Breast epithelium (tissue), 4 donors: ENCODE measurements around the gene COMMD1. TPM values are rescaled to one million over a fixed set of nuclear protein-coding genes. Genes with fewer than 3 reads are reported as not detected.

ENCODE experiments used
- DNase-seq, 2 donors: peaks; one replicate each; pipeline ENCODE4 v3.0.0-alpha.2; 2019; ENCODE audit warnings: low spot score in 2 of 2
- H3K27ac ChIP-seq, 2 donors: fragments of 200-600 bp; sonication (generic) in 1 of 2; one replicate each; pipeline ENCODE4 v1.5.1; 2016 to 2019; ENCODE audit warnings: mild to moderate bottlenecking in 1 of 2
- H3K27me3 ChIP-seq, 2 donors: fragments of 200-600 bp; sonication (generic) in 1 of 2; one replicate each; pipeline versions ENCODE4 v1.5.1 to v1.6.0; 2017 to 2019; ENCODE audit warnings: control low read depth in 1 of 2, mild to moderate bottlenecking in 1 of 2
- H3K36me3 ChIP-seq: fragments of 200-600 bp; one replicate; pipeline ENCODE4 v1.5.1; 2019
- H3K4me1 ChIP-seq, 2 donors: fragments of 200-600 bp; sonication (generic); one replicate each; pipeline ENCODE4 v1.5.1; 2016 to 2019; ENCODE audit warnings: control low read depth in 1 of 2
- H3K4me3 ChIP-seq, 3 donors: fragments of 200-600 bp; sonication (generic); 1 replicate in 2 of 3; 2 replicates in 1 of 3; pipeline ENCODE4 v1.5.1; 2016 to 2019; ENCODE audit warnings: mild to moderate bottlenecking in 3 of 3, moderate library complexity in 2 of 3
- H3K9me3 ChIP-seq, 2 donors: fragments of 200-600 bp; sonication (generic) in 1 of 2; one replicate each; pipeline ENCODE4 v1.5.1; 2016 to 2019; ENCODE audit warnings: control low read depth in 1 of 2
- CTCF ChIP-seq, 3 donors: fragments of 450-650 bp; IDR thresholded peaks; one replicate each; pipeline ENCODE4 v1.5.1; 2016 to 2017; ENCODE audit warnings: antibody characterized with exemption in 3 of 3, mild to moderate bottlenecking in 3 of 3, moderate library complexity in 3 of 3
- POLR2A ChIP-seq: fragments of 450-650 bp; IDR thresholded peaks from one replicate; pipeline ENCODE4 v1.6.1; 2016; ENCODE audit warnings: antibody characterized with exemption, mild to moderate bottlenecking, moderate library complexity
- POLR2AphosphoS5 ChIP-seq, 3 donors: sonication (generic); formaldehyde crosslinking; IDR thresholded peaks; one replicate each; pipeline ENCODE4 v1.6.1; 2017; ENCODE audit warnings: antibody characterized with exemption in 3 of 3
- intact Hi-C: fragments of 100-400 bp; cut with DNase I; formaldehyde crosslinking; loops from one replicate; pipeline ENCODE4 v1.15.1; 2023; ENCODE audit warnings: low total_unique reads
- total RNA-seq, 3 donors: library from RNA; depleted of rRNA; stranded (reverse); fragments of >200 nt; gene quantifications; one replicate each; pipeline ENCODE4 v1.1.0, GENCODE V29; 2016

COMMD1 gene
- total RNA-seq, 3 donors from 2014 or later, result 38.4 to 63.8 (median 56.4) TPM

GRCh38 chr2:62055724-62056336, 150.4 kb downstream of the COMMD1 start:
- H3K9me3 ChIP-seq, result no peaks in the 10 kb centered on the region
- intact Hi-C loops, result no loop called here
- H3K27me3 ChIP-seq, result no peaks in the 10 kb centered on the region
- H3K4me1 ChIP-seq, result no peaks in the 10 kb centered on the region
- no peak overlapping the region for H3K27ac ChIP-seq
- H3K4me3 ChIP-seq, result no peak overlapping the region
- no peak for DNase-seq
- TF ChIP-seq POLR2AphosphoS5 (IDR thresholded peaks at IDR 0.05) (no peak), CTCF (IDR thresholded peaks at IDR 0.05) (no peak)
- no peaks in the 10 kb centered on the region for H3K36me3 ChIP-seq

- no peak for TF ChIP-seq POLR2A
- no peak for TF ChIP-seq POLR2AphosphoS5 (IDR thresholded peaks at IDR 0.05)
- TF ChIP-seq CTCF (IDR thresholded peaks at IDR 0.05), result no peak
- Histone ChIP-seq H3K27ac (no peak overlapping the region), H3K36me3 (no peaks in the 10 kb centered on the region), H3K9me3 (no peaks in the 10 kb centered on the region), H3K27me3 (no peaks in the 10 kb centered on the region), H3K4me1 (no peaks in the 10 kb centered on the region), H3K4me3 (no peak overlapping the region)
- DNase-seq, result no peak
- intact Hi-C loops, result no loop called here
Measured at GRCh38 chr2:62056341-62056740, 150.9 kb downstream of the COMMD1 start.

- Histone ChIP-seq H3K27me3 (no peaks in the 10 kb centered on the region), H3K4me3 (no peak overlapping the region), H3K4me1 (no peaks in the 10 kb centered on the region), H3K9me3 (no peaks in the 10 kb centered on the region), H3K27ac (no peak overlapping the region), H3K36me3 (no peaks in the 10 kb centered on the region)
- intact Hi-C loops, result loop anchor here (5.0 kb wide), 1 partner anchor 83 kb away; no protein-coding TSS in a partner anchor
- TF ChIP-seq POLR2AphosphoS5 (IDR thresholded peaks at IDR 0.05) (no peak), POLR2A (no peak), CTCF (IDR thresholded peaks at IDR 0.05) (no peak)
- no peak for DNase-seq
Measured at GRCh38 chr2:62065243-62065642, 159.8 kb downstream of the COMMD1 start.

- Histone ChIP-seq H3K4me1 (no peaks in the 10 kb centered on the region), H3K36me3 (no peaks in the 10 kb centered on the region), H3K27me3 (no peaks in the 10 kb centered on the region), H3K27ac (no peak overlapping the region), H3K4me3 (no peak overlapping the region), H3K9me3 (peaks cover 12 to 14% of the 10 kb centered on the region in 2 donors)
- DNase-seq, result no peak
- intact Hi-C loops, result no loop called here
- TF ChIP-seq POLR2A (no peak), POLR2AphosphoS5 (IDR thresholded peaks at IDR 0.05) (no peak)
Measured at GRCh38 chr2:62071126-62071598, 165.7 kb downstream of the COMMD1 start.

- TF ChIP-seq POLR2AphosphoS5 (IDR thresholded peaks at IDR 0.05) (no peak), CTCF (IDR thresholded peaks at IDR 0.05) (no peak), POLR2A (no peak)
- Histone ChIP-seq H3K27ac (no peak overlapping the region), H3K27me3 (no peaks in the 10 kb centered on the region), H3K4me3 (no peak overlapping the region), H3K9me3 (peaks cover 12 to 14% of the 10 kb centered on the region in 2 donors), H3K36me3 (no peaks in the 10 kb centered on the region), H3K4me1 (no peaks in the 10 kb centered on the region)
- DNase-seq, result no peak
- intact Hi-C loops, result no loop called here
Measured at GRCh38 chr2:62071760-62072680, 166.5 kb downstream of the COMMD1 start.
